HG03280 (cell line): Measurements from ENCODE around the gene TMEM130.

Experiments
- ATAC-seq: cut with Tn5 transposase; IDR thresholded peaks from one replicate; pipeline ENCODE4 v1.9.1; 2021; ENCODE audit warnings: mild to moderate bottlenecking, moderate library complexity; ENCODE audit not compliant: unreplicated experiment

TMEM130 gene

GRCh38 chr7:98869597-98870120 lies at the start of gene TMEM130:
TMEM130 (minus strand) TSS chr7:98870014; CDS start chr7:98869861, 153 bp downstream.
- ATAC-seq = no peak

GRCh38 chr7:98917331-98917730 lies 47.5 kb upstream of the TMEM130 start:
- ATAC-seq = no peak

- ATAC-seq = no peak
These were observed 43.8 kb upstream of the TMEM130 start for GRCh38 chr7:98913612-98914011.

GRCh38 chr7:98913026-98913425 lies 43.2 kb upstream of the TMEM130 start:
- ATAC-seq = no peak

GRCh38 chr7:98911916-98912315 lies 42.1 kb upstream of the TMEM130 start:
- ATAC-seq = no peak

GRCh38 chr7:98910427-98910826 lies 40.6 kb upstream of the TMEM130 start:
- ATAC-seq = no peak

- no peak for ATAC-seq
These were observed 39.7 kb upstream of the TMEM130 start for GRCh38 chr7:98909487-98909886.

GRCh38 chr7:98908585-98908984 lies 38.8 kb upstream of the TMEM130 start:
- ATAC-seq = no peak

- no peak for ATAC-seq
These were observed 37.8 kb upstream of the TMEM130 start for GRCh38 chr7:98907570-98907969.

- ATAC-seq = no peak
These were observed 33.4 kb upstream of the TMEM130 start for GRCh38 chr7:98903246-98903645.

- no peak for ATAC-seq
These were observed 32.7 kb upstream of the TMEM130 start for GRCh38 chr7:98902523-98902922.

GRCh38 chr7:98900815-98901214 lies 31.0 kb upstream of the TMEM130 start:
- ATAC-seq = no peak

- ATAC-seq = no peak
These were observed 30.0 kb upstream of the TMEM130 start for GRCh38 chr7:98899816-98900215.

GRCh38 chr7:98892609-98893008 lies 22.8 kb upstream of the TMEM130 start:
- ATAC-seq = no peak

- ATAC-seq = no peak
These were observed 17.2 kb upstream of the TMEM130 start for GRCh38 chr7:98887038-98887437.

GRCh38 chr7:98884416-98884815 lies 14.6 kb upstream of the TMEM130 start:
- no peak for ATAC-seq

- ATAC-seq = no peak
These were observed 11.9 kb upstream of the TMEM130 start for GRCh38 chr7:98881561-98882315.

- ATAC-seq = no peak
These were observed 10.7 kb upstream of the TMEM130 start for GRCh38 chr7:98880485-98880884.

GRCh38 chr7:98879979-98880315 lies 10.1 kb upstream of the TMEM130 start:
- ATAC-seq = no peak

- peak; percentile 79 for ATAC-seq
These were observed 9.6 kb upstream of the TMEM130 start for GRCh38 chr7:98879198-98879978.

- ATAC-seq = peak; percentile 66
These were observed 8.8 kb upstream of the TMEM130 start, which contains the start of gene TRRAP for GRCh38 chr7:98878365-98879197. TRRAP (plus strand) TSS chr7:98878532; CDS start chr7:98881151, 2,619 bp downstream.
